ENCODE data around the gene SLC37A2.
A peak's percentile ranks its signal among the peaks of the same experiment; 100 is the strongest.

The SLC37A2 gene

GRCh38 chr11:125084761-125085231 lies 21.7 kb downstream of the SLC37A2 start:
- Histone ChIP-seq H3K27ac (ENCODE audit: poor library complexity, severe bottlenecking) (no peak overlapping the region), H3K9me3 (ENCODE audit: severe bottlenecking) (no peaks in the 10 kb centered on the region), H3K4me1 (ENCODE audit: insufficient read depth, poor library complexity, severe bottlenecking) (peaks cover 17% of the 10 kb centered on the region), H3K4me3 (ENCODE audit: severe bottlenecking) (no peak overlapping the region), H3K36me3 (ENCODE audit: low read depth) (peaks cover 37% of the 10 kb centered on the region), H3K27me3 (ENCODE audit: insufficient read depth, poor library complexity, severe bottlenecking) (no peaks in the 10 kb centered on the region)
- ATAC-seq (ENCODE audit: low read depth) (no peak), DNase-seq (ENCODE audit: low spot score) (no peak)
- no peak for TF ChIP-seq CTCF (IDR thresholded peaks at IDR 0.05; ENCODE audit: poor library complexity, severe bottlenecking)

- Histone ChIP-seq H3K27me3 (ENCODE audit: insufficient read depth, poor library complexity, severe bottlenecking) (no peaks in the 10 kb centered on the region), H3K36me3 (ENCODE audit: low read depth) (peaks cover 37% of the 10 kb centered on the region), H3K9me3 (ENCODE audit: severe bottlenecking) (no peaks in the 10 kb centered on the region), H3K4me3 (ENCODE audit: severe bottlenecking) (no peak overlapping the region), H3K27ac (ENCODE audit: poor library complexity, severe bottlenecking) (no peak overlapping the region), H3K4me1 (ENCODE audit: insufficient read depth, poor library complexity, severe bottlenecking) (peaks cover 17% of the 10 kb centered on the region)
- no peak for TF ChIP-seq CTCF (IDR thresholded peaks at IDR 0.05; ENCODE audit: poor library complexity, severe bottlenecking)
- ATAC-seq (ENCODE audit: low read depth) (no peak), DNase-seq (ENCODE audit: low spot score) (no peak)
Observed at GRCh38 chr11:125085301-125086081, 22.4 kb downstream of the SLC37A2 start.

GRCh38 chr11:125086633-125087296 lies 23.7 kb downstream of the SLC37A2 start:
- Histone ChIP-seq H3K9me3 (ENCODE audit: severe bottlenecking) (no peaks in the 10 kb centered on the region), H3K36me3 (ENCODE audit: low read depth) (peaks cover 37% of the 10 kb centered on the region), H3K27ac (ENCODE audit: poor library complexity, severe bottlenecking) (peak overlapping the region; percentile 16), H3K27me3 (ENCODE audit: insufficient read depth, poor library complexity, severe bottlenecking) (no peaks in the 10 kb centered on the region), H3K4me1 (ENCODE audit: insufficient read depth, poor library complexity, severe bottlenecking) (peaks cover 25% of the 10 kb centered on the region), H3K4me3 (ENCODE audit: severe bottlenecking) (no peak overlapping the region)
- TF ChIP-seq CTCF (IDR thresholded peaks at IDR 0.05; ENCODE audit: poor library complexity, severe bottlenecking) = no peak
- DNase-seq (ENCODE audit: low spot score) (no peak), ATAC-seq (ENCODE audit: low read depth) (no peak)

GRCh38 chr11:125088123-125088522 lies 25.0 kb downstream of the SLC37A2 start:
- Histone ChIP-seq H3K4me1 (ENCODE audit: insufficient read depth, poor library complexity, severe bottlenecking) (peaks cover 16% of the 10 kb centered on the region), H3K27ac (ENCODE audit: poor library complexity, severe bottlenecking) (peak overlapping the region; percentile 16), H3K9me3 (ENCODE audit: severe bottlenecking) (no peaks in the 10 kb centered on the region), H3K27me3 (ENCODE audit: insufficient read depth, poor library complexity, severe bottlenecking) (no peaks in the 10 kb centered on the region), H3K36me3 (ENCODE audit: low read depth) (peaks cover 30% of the 10 kb centered on the region), H3K4me3 (ENCODE audit: severe bottlenecking) (no peak overlapping the region)
- no peak for DNase-seq (ENCODE audit: low spot score)
- ATAC-seq (ENCODE audit: low read depth) = no peak
- TF ChIP-seq CTCF (IDR thresholded peaks at IDR 0.05; ENCODE audit: poor library complexity, severe bottlenecking) = no peak

Data from RWPE2 (cell line).